SKM-1 (cell line): ENCODE data around the gene RHNO1.
"Not testable (repeated sequence)": the region's sequence is repeated elsewhere in the genome, so short reads cannot be mapped to it uniquely, and the experiment has no call there.

ENCODE experiments used
- DNase-seq: peaks from one replicate; lab custom pipeline; 2025; ENCODE audit not compliant: unreplicated experiment; lab: John Stamatoyannopoulos, UW

RHNO1 gene

DNA sequence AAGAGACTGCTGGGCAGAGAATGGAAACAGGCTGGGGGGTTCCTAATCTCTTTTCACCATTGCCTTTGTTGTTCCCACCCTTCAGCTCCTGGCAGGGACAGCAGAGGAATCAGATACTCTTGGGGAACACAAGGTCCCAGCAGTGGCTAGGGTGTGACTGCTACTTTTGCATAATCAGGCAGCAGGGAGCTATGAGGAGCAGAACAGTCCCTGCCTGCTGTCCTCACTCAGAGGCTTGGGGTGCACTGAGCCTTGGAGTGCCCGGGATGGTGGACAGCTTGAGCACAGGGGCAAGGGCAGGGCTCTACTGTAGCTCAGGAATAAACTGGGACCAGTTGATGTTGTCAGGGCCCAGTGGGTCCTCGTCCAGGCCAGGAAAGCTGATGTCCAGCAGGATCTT, 18.7 kb upstream of the RHNO1 start:
- DNase-seq = no peak

DNA sequence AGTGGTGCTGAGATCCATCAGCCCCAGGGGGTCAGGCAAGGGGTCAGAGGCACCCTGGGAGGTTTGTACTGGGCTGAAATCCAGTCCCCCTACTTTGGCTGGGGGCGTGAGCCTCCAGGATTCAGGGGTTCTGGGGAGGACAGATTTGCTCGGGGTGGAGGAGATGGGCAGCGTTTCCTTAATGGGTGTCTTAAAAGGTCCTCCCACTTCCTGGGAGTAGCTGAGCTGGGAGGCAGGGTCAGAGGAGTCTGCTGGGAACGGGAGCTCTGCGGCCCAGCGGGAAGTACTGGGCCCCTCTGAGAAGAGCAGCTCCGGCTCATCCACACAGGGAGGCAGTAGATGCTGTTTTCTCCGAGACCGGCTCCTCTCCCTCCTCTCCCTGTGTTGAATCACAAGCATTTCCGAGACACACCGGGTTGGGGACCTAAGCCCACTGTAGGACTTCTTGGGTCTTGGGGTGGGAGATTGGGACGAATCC, 18.0 kb upstream of the RHNO1 start:
- no peak for DNase-seq

DNA sequence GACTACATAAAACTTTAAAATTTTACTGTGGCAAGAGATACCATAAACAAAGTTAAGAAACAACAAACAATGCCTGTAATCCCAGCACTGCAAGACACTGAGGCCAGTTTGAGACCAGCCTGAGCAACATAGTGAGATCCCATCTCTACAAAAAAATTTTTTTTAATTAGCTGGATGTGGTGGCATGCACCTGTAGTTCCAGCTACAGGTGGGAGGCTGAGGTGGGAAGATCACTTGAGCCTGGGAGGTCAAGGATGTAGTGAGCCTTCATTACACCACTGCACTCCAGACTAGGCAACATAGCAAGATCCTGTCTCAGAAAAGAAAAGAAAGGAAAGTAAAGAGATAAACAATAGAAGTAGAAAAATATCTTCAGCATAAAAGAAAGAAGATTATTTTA, 16.9 kb upstream of the RHNO1 start:
- DNase-seq = no peak

DNA sequence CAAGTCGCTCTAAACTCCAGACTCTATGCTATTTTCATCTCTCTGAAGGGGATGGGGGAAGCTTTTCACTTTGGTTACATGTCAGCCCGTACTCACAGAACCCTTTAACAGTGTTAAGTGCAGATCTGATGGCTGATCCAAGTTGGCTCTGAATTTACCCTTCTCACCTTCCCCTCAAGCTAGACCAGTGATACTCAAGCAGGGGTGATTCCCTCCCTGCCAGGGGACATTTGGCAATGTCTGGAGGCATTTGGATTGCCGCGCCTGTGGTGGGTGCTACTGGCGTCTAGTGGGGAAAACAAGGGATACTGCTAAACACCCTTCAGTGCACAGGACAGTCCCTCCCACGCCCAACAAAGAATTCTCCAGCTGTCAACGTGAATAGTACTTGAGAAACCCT, 14.1 kb upstream of the RHNO1 start:
- DNase-seq = no peak

DNA sequence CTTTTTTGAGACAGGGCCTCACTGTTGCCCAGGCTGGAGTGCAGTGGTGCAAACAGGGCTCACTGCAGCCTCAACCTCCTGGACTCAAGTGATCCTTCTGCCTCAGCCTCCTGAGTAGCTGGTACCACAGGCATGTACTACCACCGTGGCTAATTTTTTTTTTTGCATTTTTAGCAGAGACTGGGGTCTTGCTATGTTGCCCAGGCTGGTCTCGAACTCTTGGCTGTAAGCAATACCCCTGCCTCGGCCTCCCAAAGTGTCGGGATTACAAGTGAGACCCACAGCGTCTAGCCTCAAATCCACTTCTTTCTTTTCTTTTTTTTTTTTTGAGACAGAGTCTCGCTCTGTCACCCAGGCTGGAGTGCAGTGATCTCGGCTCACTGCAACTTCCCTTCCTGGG, 13.6 kb upstream of the RHNO1 start:
- DNase-seq = not testable (repeated sequence)

DNA sequence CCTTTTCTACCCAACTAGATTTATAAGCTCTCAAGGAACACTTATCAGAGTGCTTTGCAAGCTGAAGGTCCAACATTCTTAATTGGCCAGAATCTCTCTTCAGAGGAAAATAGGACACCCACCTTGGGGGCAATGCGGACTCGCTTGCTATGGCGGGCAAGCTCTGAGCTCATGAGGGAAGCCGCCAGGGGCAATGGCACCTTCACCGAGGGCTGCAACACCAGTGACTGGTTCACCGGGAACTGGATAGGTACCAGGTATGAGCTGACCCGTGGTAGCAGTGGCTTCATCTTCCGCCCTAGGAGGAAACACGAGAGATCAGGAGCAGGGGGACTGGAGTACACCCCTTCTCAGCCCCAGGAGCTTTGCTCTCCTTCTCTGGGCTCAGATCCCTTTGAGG, 12.8 kb upstream of the RHNO1 start:
- no peak for DNase-seq

DNA sequence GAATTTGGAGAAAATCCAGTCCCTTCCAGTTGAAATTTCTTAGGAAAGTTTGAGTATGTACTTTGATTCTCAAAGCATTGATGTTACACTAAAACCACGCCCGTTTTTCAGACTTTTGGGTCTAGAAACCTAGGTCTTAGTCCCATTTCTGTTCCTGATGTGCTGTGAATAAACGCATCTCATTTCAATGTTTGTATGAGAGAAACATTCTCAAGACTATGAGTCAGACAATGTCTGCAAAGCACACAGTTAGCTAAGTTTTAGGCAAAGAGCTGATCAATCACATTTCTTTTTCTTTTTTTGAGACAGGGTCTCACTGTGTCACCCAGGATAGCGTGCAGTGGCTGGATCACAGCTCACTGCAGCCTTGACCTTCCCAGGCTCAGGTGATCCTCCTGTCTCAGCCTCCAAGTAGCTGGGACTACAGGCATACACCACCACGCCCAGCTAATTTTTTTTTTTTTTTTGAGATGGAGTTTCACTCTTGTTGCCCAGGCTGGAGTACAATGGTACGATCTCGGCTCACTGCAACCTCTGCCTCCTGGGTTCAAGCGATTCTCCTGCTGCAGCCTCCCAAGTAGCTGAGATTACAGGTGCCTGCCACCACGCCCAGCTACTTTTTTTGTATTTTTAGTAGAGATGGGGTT, 7.9 kb upstream of the RHNO1 start:
- DNase-seq = not testable (repeated sequence)

DNA sequence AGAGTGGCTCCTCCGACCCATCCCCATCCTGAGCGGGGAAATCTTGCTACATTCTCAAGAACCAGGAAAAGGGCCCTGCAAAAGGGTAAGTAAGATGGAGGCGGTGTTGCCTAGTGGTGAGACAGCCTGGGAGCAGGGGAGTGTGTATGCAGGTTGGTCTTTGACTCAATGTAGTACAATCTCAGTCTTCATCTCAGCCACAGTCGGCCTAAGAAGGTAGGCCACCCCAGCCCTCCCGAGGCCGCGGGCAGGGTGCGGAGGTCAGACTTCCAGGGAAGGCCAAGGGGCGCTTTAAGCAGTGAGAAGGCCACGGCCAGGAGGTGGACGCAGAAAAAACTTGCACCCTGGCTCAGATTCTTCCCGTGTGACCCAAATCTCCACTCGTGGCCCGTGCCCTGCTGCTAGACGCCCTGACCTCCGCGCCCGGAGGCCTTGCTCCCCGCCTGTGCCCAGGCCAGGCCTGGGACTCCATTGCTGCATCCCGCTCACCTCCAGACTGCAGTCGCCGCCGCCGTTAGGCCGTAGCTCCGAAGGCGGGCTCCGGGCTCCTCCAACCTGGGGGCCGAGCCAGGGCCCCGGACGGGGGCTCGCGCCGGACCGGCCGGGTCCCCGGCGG, 484 bp upstream of the RHNO1 start:
- DNase-seq = no peak

DNA sequence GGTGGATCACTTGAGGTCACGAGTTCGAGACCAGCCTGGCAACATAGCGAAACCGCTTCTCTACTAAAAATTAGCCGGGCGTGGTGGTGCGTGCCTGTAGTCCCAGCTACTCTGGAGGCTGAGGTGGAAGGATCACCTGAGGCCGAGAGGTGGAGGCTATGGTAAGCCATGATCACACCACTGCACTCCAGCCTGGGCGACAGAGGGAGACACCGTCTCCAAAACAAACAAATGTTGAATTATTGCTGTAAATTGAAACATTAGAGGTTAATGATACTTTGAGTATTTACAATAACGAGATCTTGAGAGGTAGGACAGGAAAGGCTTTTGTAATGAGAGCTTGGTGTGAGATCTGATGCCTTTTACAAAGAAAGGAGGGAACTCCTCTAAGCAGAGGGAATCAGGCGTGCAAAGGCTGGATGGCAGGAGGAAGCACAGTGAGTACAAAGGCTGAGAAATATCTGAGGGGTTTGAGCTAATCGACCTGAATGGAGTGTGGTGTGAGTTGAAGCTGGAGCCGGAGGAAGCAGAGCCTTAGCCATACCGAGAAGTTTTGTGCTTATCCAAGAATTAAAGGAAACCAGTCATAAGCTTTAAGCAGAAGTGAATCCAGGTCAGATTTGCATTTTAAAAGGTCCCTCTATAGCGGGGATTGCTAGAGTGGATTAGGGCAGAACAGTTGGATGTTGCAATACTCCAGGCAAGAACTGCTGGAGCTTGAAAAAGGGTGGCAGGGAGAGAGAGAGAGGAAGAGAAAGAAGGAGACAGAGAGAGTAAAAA, 1.1 kb downstream of the RHNO1 start:
- DNase-seq = peak; percentile 41

DNA sequence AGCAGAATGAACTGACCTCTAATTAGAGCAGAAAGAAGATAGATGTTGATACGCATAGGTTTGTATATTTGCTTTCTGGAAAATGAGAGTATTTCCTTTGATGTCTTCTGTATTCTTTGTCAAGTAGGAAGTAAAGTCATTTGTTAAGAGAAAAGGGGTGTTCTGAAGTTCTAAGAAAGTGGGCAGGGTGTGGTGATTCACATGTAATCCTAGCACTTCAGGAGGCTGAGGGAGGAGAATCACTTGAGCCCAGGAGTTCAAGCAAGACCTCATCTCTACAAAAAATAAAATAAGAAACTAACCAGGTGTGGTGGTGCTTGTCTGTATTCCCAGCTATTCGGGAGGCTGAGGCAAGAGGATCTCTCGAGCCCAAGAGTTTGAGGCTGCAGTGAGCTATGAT, 2.8 kb downstream of the RHNO1 start:
- DNase-seq = no peak

DNA sequence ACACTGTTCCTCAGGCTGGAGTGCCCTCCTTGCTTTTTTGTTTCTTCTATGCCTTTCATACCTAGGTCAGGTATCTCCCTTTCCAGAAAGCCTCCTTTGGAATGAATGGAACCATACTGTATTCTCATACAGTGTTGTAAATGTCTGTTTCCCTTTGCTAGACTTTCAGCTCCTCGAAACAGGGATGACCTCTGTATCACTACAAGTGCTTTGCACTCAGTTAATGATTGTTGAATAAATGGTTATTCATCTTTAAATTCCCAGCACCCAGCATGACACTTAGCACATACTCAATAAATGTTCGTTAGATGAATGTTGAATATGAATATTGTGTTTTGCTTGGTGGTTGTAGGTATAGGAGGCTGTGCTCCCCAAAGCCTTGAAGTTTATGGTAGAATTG, 7.8 kb downstream of the RHNO1 start:
- no peak for DNase-seq

DNA sequence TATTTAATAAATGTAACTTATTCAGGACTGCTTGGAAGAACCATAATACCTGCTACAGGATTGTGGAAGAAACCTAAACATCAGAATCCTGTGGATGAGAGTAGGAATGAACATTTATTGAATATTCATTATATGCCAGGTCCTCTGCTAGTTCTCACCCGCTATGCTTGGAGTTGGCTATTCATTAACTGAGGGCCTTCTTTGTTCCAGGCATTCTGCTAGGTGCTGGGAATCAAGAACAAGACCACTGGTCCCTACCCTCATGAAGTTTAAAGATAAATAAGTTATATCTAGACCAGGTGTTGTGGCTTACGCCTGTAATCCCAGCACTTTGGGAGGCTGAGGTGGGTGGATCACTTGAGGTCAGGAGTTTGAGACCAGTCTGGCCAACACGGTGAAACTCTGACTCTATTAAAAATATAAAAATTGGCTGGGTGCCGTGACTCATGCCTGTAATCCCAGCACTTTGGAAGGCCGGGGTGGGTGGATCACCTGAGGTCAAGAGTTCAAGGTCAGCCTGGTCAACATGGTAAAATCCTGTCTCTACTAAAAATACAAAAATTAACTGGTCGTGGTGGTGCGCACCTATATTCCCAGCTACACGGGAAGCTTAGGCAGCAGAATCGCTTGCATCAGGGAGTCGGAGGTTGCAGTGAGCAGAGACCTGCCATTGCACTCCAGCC, 9.9 kb downstream of the RHNO1 start:
- no peak for DNase-seq

DNA sequence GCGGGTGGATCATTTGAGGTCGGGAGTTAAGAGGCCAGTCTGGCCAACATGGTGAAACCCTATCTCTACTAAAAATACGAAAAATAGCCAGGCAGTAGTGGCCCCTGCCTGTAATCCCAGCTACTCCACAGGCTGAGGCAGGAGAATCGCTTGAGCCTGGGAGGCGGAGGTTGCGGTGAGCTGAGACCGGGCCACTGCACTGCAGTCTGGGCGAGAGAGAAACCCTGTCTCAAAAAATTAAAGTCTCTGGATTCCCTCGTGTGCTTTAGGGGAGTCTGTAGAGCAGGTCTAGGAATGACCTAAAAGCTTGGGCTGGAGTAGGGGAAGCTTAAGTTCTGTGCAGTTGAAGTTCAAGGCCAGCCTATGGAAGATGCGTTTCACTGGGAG, 13.0 kb downstream of the RHNO1 start:
- no peak for DNase-seq

DNA sequence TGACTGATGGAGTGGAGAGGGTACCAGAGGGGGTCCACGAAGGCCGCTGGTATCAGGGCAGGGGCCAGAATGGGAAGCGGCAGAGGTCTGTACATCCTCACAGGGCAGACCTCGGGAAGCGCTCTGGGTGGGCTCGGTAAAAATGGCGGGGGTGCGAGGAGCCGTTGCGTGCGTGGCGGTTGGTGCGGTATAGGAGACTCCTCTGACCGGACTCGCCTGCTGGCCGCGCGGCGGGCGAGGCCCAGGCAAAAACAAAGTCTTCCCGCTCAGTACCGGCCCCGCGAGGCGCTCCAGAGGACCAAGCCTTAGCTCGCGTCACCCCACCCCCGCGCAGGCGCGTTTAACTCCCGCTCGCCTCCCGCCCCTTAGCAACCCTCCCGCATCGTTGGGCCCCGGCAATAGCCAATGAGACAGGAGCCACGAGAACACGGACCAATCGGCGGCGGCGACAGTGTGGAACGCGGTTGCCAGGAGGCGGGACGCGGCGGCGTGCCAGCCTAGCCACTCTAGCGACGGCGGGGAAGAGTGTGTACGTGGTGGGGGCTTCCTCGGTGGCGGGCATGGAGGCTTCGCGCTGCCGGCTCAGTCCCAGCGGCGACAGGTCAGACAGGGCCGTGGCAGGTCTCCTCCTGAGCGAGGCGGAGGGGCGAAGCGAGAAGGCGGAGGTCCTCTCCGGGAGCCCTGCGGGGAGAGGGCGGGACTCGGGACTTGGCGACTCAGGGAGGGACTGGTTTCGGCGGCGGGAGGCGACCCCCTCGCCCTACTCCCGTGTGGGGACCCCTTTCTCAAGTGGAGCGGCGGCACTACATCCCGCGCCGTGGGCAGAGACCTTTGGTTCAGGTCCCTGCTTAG, 13.6 kb downstream of the RHNO1 start, which contains the start of gene TULP3:
TULP3 (plus strand) TSS at position 504 of the 852 bp plus-strand sequence; CDS start at position 561, 57 bp downstream.
- DNase-seq = peak; percentile 66

DNA sequence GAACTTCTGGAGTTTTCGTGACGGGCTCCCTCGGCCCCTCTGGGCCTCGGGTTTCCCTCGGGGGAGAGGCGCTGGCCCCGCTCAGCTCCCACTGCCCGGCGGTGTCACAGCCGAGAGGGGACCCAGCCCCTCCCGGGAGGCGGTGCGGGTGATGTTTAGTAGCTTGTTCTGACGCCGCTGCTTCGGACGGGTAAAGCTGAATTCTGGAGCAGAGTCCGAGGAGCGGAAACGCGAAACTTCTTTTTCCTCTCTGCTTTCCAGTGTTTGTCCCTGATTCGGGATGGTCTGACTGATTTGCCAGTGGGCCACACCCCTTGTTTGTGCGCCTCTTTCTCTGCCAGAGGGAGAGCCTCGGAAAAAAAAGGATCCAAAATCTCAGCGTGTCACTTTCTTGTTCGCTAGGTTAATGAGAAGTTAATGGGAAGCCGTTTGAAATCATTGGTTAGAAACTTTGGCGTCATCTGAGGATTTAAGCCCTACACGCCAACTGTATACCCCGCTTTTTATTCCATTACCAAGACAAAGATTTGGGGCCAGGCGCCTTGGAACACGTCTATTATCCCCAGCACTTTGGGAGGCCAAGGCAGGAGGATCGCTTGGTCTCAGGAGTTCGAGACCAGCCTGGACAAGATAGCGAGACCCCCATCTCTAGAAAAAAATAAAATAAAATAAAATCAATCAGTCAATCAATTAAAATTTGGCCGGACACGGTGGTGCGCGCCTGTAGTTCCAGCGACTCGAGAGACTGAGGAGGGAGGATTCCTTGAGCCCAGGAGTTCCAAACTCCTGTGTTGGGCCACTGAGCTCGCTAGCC, 14.4 kb downstream of the RHNO1 start:
- DNase-seq = no peak

DNA sequence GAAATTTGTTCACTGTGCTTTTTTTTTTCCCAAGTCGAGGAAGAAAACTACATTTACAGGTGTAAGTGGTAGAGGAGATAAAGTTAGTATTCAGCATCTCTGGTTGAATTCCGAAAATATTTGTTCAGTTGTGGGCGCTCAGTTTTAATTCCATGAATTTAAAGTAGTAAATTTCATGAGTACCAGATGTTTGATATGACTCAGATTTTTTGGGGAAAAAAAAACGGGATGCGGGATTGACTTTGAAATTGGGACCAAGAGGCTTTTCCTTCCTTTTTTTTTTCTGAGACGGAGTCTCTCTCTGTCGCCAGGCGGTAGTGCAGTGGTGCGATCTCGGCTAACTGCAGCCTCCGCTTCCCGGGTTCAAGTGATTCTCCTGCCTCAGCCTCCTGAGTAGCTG, 15.2 kb downstream of the RHNO1 start:
- DNase-seq = no peak

DNA sequence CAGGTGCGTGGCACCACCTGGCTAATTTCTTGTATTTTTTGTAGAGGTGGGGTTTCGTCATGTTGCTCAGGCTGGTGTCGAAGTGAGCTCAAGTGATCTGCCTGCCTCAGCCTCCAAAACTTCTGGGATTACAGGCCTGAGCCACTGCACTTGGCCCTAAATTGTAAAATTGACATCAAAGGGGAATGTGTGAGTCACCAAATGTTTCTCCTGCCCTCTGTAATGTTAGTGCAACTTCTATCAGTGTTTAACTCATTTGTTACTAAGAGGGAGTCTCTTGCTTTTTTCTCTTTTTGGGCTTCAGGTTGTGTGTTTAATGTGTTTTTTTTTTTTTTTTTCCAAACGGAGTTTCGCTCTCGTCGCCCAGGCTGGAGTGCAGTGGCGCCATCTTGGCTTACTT, 16.0 kb downstream of the RHNO1 start:
- no peak for DNase-seq

DNA sequence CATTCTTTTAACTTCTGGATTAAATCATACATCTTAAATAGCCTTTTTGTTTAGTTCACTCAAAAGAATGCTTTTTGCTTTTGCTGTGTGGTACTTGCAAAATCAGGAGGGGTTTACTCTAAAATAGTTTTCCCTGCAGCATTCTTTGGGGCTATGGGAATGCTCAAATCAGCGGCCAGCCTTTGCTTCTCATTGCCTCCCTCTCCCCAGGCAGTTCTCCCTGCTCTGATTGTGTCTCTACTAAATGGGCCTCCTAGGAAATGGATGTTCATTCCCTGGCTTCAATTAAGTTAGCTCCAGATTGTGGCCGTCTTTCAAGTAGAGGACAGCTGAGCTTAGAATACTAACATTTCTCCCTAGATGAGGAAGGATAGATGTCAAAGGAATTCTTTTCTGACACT, 18.0 kb downstream of the RHNO1 start:
- DNase-seq = no peak

DNA sequence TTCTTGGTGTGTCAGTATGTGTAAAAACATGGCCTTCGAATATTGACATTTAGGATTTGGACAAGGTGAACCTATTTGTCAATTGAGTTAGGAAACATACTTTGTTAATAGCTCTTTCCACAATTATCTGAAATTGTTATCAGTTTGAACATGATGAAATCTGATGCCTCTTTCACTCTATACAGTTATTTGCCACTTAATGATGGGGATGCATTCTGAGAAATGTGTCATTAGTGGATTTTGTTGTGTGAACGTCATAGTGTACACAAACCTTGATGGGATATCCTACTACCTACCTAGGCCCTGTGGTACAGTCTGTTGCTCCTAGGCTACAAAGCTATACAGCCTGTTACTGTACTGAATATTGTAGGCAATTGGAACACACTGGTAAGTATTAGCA, 18.5 kb downstream of the RHNO1 start:
- no peak for DNase-seq

DNA sequence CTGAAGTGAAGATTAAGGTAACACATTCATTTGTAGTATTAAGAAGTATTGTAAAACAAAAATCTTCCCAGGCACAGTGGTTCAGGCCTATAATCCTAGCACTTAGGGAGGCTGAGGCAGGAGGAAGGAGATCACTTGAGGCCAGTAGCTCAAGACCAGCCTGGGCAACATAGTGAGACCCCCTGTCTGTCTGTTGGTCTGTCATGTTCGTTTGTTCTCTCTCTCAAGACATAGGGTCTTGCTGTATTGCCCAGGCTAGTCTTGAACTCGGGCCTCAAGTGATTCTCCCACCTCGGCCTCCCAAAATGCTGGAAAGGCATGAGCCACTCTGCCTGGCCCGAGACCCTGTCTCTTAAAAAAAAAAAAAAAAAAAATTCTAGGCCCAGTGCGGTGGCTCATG, 20.4 kb downstream of the RHNO1 start:
- DNase-seq = no peak
